ENCODE results near the gene CDC42SE1. TPM values are rescaled to one million over a fixed set of nuclear protein-coding genes. Genes with fewer than 3 reads are reported as not detected.

The CDC42SE1 gene
- total RNA-seq, 4 donors from 2014 or later: 41.1 to 58.2 (median 49.6) TPM

DNA sequence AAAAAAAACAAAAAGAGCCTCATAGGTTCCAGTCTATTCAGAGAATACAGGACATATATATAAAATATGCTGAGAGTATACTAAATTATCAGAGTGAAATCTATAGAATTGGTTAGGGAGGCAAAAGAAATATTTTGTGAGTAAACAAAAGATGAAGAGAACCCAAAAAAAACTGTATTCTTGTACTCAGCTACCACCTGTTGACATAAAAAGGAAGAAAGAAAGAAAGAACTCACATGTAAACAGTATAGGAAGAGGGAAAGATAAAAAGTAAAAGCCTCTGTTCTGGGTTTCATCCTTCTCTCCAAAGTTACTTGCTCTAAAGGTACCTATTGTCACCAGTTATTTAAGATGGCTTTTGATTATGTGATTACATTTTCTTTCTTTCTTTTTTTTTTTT, 33.0 kb downstream of the CDC42SE1 start:
- Histone ChIP-seq H3K4me3 (no peak overlapping the region), H3K27ac (replicated peaks in 1 of 4) (no peak overlapping the region), H3K4me1 (peaks cover 10 to 11% (median 10%) of the 10 kb centered on the region in 4 donors), H3K9me3 (no peaks in the 10 kb centered on the region), H3K27me3 (no peaks in the 10 kb centered on the region), H3K36me3 (peaks cover 24 to 74% (median 60%) of the 10 kb centered on the region in 4 donors)
- no peak for DNase-seq (ENCODE audit: extremely low spot score)
- intact Hi-C loops (cut with DNase I): loop anchor here (5.0 kb wide), 1 partner anchor 131 kb away; the partner anchor contains the start of gene TNFAIP8L2
- TF ChIP-seq, protein P1, sequence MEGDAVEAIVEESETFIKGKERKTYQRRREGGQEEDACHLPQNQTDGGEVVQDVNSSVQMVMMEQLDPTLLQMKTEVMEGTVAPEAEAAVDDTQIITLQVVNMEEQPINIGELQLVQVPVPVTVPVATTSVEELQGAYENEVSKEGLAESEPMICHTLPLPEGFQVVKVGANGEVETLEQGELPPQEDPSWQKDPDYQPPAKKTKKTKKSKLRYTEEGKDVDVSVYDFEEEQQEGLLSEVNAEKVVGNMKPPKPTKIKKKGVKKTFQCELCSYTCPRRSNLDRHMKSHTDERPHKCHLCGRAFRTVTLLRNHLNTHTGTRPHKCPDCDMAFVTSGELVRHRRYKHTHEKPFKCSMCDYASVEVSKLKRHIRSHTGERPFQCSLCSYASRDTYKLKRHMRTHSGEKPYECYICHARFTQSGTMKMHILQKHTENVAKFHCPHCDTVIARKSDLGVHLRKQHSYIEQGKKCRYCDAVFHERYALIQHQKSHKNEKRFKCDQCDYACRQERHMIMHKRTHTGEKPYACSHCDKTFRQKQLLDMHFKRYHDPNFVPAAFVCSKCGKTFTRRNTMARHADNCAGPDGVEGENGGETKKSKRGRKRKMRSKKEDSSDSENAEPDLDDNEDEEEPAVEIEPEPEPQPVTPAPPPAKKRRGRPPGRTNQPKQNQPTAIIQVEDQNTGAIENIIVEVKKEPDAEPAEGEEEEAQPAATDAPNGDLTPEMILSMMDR (IDR thresholded peaks at IDR 0.05): no peak
- TF ChIP-seq EP300 (IDR thresholded peaks at IDR 0.05): no peak
- TF ChIP-seq POLR2A (IDR thresholded peaks at IDR 0.05; ENCODE audit: low read depth): no peak
- no peak for TF ChIP-seq POLR2AphosphoS5 (IDR thresholded peaks at IDR 0.05)

DNA sequence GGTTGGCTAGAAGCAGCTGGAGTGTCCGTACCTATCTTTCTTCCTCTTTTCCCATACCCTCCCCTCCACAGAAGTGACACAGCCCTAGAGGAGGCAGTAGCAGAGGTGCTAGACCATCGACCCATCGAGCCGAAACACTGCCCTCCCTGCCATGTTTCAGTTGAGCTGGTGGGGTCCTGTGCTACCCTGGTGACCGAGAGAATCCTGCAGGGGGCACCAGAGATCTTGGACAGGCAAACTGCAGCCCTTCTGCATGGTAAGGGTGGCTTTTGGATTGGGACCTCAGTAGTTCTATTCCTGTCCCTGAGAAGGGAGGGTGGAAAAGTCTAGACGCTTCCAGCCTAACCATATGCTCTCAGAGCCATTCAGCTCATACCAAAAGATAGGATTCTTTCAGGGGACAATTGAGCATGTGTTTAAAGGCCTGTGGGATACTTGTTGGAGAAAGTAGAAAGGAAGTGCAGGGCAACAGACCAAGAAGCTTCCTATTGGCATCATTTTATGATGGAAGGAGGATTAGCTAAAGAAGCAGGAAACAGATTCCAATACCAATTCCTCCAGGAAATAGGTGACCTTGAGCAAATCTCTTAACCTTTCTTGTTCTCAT, 34.8 kb downstream of the CDC42SE1 start:
- peak; percentile 93 for DNase-seq (ENCODE audit: extremely low spot score)
- Histone ChIP-seq H3K4me3 (no peak overlapping the region), H3K9me3 (no peaks in the 10 kb centered on the region), H3K27ac (replicated peaks in 1 of 4) (peak overlapping the region in 3 of 4 donors; percentile 3 to 35 (median 7)), H3K27me3 (no peaks in the 10 kb centered on the region), H3K4me1 (peaks cover 10 to 11% (median 10%) of the 10 kb centered on the region in 4 donors), H3K36me3 (peaks cover 24 to 74% (median 53%) of the 10 kb centered on the region in 4 donors)
- TF ChIP-seq EP300 (IDR thresholded peaks at IDR 0.05) (no peak), POLR2AphosphoS5 (IDR thresholded peaks at IDR 0.05) (peak; percentile 27 to 70)
- TF ChIP-seq, protein P1 (IDR thresholded peaks at IDR 0.05): peak; percentile 73 to 79 (median 79)
- intact Hi-C loops (cut with DNase I): loop anchor here (5.0 kb wide), 2 partner anchors 33 to 133 kb away; partner anchors contain the start of genes CDC42SE1 and TNFAIP8L2
- WGBS: 22% methylated on average over 6 of the region's 6 CpGs

DNA sequence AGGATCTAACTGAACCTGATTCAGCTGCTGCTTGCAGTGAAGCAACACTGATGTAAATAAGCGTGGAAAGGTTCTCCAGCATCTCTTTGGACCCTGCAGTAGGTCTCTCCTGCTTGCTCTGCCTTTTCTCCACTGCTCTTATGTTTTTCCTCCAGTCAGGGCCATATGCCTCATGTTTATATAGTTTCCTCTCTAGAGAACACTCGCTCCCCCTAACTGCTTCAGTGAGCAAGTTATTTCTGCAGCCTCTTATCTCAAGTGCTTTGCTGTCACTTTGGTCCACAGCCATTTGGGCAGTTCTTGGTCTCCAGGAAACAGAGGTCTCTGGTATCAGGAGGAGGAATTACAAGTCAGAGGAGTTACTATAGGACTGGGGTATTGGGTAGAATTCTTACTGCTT, 45.9 kb downstream of the CDC42SE1 start:
- DNase-seq (ENCODE audit: extremely low spot score): no peak
- no peaks in the 10 kb centered on the region for H3K9me3 ChIP-seq
- WGBS: 52% methylated on average over 2 of the region's 2 CpGs
- no peak overlapping the region for H3K4me3 ChIP-seq
- H3K27ac ChIP-seq (replicated peaks in 1 of 4): peak overlapping the region in 2 of 4 donors; percentile 2 to 3
- H3K27me3 ChIP-seq: no peaks in the 10 kb centered on the region
- H3K4me1 ChIP-seq: peaks cover 23 to 39% (median 34%) of the 10 kb centered on the region in 4 donors
- intact Hi-C loops (cut with DNase I): no loop called here
- TF ChIP-seq, protein P1 (IDR thresholded peaks at IDR 0.05): no peak
- no peak for TF ChIP-seq POLR2AphosphoS5 (IDR thresholded peaks at IDR 0.05)
- no peak for TF ChIP-seq EP300 (IDR thresholded peaks at IDR 0.05)
- TF ChIP-seq POLR2A (IDR thresholded peaks at IDR 0.05; ENCODE audit: low read depth): no peak
- H3K36me3 ChIP-seq: peaks cover 3 to 20% (median 8%) of the 10 kb centered on the region in 4 donors

DNA sequence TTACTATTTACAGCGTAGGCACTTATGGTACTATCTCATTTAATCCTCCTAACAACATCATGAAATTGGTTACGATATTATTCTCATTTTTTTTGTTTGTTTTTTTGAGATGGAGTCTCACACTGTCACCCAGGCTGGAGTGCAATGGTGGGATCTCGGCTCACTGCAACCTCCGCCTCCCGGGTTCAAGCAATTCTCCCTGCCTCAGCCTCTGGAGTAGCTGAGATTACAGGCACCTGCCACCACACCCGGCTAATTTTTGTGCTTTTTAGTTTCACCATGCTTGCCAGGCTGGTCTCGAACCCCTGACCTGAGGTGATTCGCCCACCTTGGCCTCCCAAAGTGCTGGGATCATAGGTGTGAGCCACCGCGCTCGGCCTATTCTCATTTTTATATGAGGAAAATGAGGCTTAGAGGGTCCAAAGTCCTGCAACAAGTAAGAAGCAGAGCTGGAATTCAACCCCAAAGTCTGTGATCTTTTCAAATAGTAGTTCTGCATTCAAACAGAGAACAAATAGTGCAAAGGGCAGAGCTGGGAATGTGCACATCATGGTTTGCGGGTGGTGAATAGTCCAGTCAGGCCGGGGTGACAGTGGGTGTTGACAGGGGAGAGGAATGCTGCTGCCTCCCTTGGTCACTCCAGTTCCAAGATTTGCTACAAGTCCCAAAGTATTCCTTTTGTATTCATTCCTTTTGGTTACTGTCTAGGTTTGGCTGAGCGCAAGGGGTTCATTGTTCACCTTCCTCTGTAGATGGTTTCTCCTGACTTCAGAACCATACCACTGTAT, 46.5 kb downstream of the CDC42SE1 start:
- intact Hi-C loops (cut with DNase I): no loop called here
- DNase-seq (ENCODE audit: extremely low spot score): no peak
- H3K4me1 ChIP-seq: peaks cover 24 to 41% (median 35%) of the 10 kb centered on the region in 4 donors
- H3K36me3 ChIP-seq: peaks cover 0 to 14% (median 3%) of the 10 kb centered on the region in 4 donors
- TF ChIP-seq EP300 (IDR thresholded peaks at IDR 0.05): no peak
- TF ChIP-seq, protein P1 (IDR thresholded peaks at IDR 0.05): no peak
- no peak for TF ChIP-seq POLR2AphosphoS5 (IDR thresholded peaks at IDR 0.05)
- no peak for TF ChIP-seq POLR2A (IDR thresholded peaks at IDR 0.05; ENCODE audit: low read depth)
- WGBS: 91% methylated on average over 14 of the region's 14 CpGs
- no peak overlapping the region for H3K4me3 ChIP-seq
- peak overlapping the region in 3 of 4 donors; percentile 2 to 18 (median 3) for H3K27ac ChIP-seq (replicated peaks in 1 of 4)
- no peaks in the 10 kb centered on the region for H3K9me3 ChIP-seq
- no peaks in the 10 kb centered on the region for H3K27me3 ChIP-seq

Measured in esophagus muscularis mucosa (tissue), 4 donors.